ENCODE measurements around the gene PGRMC2.
A peak's percentile ranks its signal among the peaks of the same experiment; 100 is the strongest.
"Not testable (repeated sequence)": the region's sequence is repeated elsewhere in the genome, so short reads cannot be mapped to it uniquely, and the experiment has no call there.

PGRMC2 gene

DNA sequence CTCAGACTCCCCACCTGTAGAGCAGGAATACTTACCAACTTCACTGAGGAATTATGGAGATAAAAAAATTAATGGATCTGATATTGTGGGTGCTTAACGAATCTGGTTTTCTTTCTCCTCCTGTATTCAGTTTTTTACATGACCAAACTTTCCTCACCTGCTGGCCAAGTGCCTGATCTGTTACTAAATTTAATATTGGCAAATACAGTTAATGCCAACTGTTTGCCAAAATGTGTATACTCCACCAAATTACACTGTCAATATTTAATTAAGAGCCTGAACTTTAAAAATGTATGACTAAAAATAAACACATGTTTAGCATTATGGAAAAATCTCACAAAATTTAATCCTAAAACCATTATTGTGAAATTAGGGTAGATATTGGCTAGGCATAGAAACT, 3.3 kb downstream of the PGRMC2 start:
- no peaks in the 10 kb centered on the region for H3K27me3 ChIP-seq (ENCODE audit: control insufficient read depth, insufficient read depth, low read length)
- no peaks in the 10 kb centered on the region for H3K36me3 ChIP-seq (ENCODE audit: control insufficient read depth, insufficient read depth, low read length)
- no peak overlapping the region for H3K9ac ChIP-seq (ENCODE audit: low read depth, low read length)
- peak overlapping the region; percentile 3 for H3K4me3 ChIP-seq (ENCODE audit: low read depth, low read length)
- no peaks in the 10 kb centered on the region for H3K4me1 ChIP-seq (ENCODE audit: control insufficient read depth, insufficient read depth, low read length)
- no peaks in the 10 kb centered on the region for H3K9me3 ChIP-seq (ENCODE audit: control insufficient read depth, insufficient read depth, low read length)

GRCh38 chr4:128283071-128283470, 4.5 kb downstream of the PGRMC2 start:
- Histone ChIP-seq H3K4me1 (ENCODE audit: control insufficient read depth, insufficient read depth, low read length) (no peaks in the 10 kb centered on the region), H3K9me3 (ENCODE audit: control insufficient read depth, insufficient read depth, low read length) (no peaks in the 10 kb centered on the region), H3K4me3 (ENCODE audit: low read depth, low read length) (no peak overlapping the region), H3K27me3 (ENCODE audit: control insufficient read depth, insufficient read depth, low read length) (no peaks in the 10 kb centered on the region), H3K9ac (ENCODE audit: low read depth, low read length) (no peak overlapping the region), H3K36me3 (ENCODE audit: control insufficient read depth, insufficient read depth, low read length) (no peaks in the 10 kb centered on the region)

- Histone ChIP-seq H3K9me3 (ENCODE audit: control insufficient read depth, insufficient read depth, low read length) (no peaks in the 10 kb centered on the region), H3K4me3 (ENCODE audit: low read depth, low read length) (no peak overlapping the region), H3K36me3 (ENCODE audit: control insufficient read depth, insufficient read depth, low read length) (no peaks in the 10 kb centered on the region), H3K9ac (ENCODE audit: low read depth, low read length) (no peak overlapping the region), H3K4me1 (ENCODE audit: control insufficient read depth, insufficient read depth, low read length) (no peaks in the 10 kb centered on the region), H3K27me3 (ENCODE audit: control insufficient read depth, insufficient read depth, low read length) (no peaks in the 10 kb centered on the region)
These were observed 5.1 kb downstream of the PGRMC2 start for GRCh38 chr4:128282516-128282915.

DNA sequence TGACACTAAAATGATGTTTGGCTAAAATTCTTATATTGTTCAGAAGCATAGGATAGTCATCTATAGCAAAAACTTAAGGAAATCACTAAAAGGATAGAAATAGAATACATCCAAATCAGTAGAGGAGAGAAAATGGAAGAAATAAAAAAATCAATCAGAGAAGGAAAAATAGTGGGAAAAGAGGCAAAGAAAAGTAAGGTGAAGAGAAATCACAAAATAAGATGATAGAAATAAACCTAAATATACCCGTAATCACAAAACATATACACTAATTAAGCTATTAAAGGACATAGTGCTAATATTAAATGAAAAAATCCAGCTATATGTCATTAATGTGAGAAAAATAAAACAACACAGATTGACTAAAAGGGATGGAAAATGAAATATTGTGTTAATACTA, 6.3 kb downstream of the PGRMC2 start:
- Histone ChIP-seq H3K4me3 (ENCODE audit: low read depth, low read length) (no peak overlapping the region), H3K4me1 (ENCODE audit: control insufficient read depth, insufficient read depth, low read length) (no peaks in the 10 kb centered on the region), H3K9me3 (ENCODE audit: control insufficient read depth, insufficient read depth, low read length) (no peaks in the 10 kb centered on the region), H3K27me3 (ENCODE audit: control insufficient read depth, insufficient read depth, low read length) (no peaks in the 10 kb centered on the region), H3K36me3 (ENCODE audit: control insufficient read depth, insufficient read depth, low read length) (no peaks in the 10 kb centered on the region), H3K9ac (ENCODE audit: low read depth, low read length) (no peak overlapping the region)

DNA sequence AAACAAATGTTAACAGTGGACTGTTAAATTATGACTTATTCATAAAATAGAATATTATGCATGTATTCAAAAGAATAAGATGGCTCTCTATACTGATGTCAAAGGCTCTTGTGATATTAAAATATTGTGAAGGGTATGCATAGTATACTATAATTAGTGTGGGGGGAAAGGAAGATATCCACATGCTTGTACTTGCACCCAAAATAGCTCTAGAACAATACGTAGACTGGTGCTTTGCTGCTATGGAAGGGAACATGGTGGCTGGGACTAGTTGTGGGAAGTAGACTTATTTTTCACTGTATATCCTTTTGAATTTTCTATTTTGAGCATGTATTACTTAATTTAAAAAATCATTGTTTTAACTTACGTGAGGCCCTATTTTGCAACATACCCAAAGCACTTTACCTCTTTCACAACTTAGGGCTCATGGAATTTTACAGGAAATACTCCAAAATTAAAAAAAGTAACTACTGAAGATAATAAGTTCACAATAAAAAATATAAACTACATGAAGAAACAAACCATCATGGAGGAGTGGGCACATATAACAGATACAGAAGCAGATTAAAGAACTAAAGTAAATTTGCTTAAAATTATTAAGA, 7.9 kb downstream of the PGRMC2 start:
- no peaks in the 10 kb centered on the region for H3K36me3 ChIP-seq (ENCODE audit: control insufficient read depth, insufficient read depth, low read length)
- no peak overlapping the region for H3K9ac ChIP-seq (ENCODE audit: low read depth, low read length)
- no peaks in the 10 kb centered on the region for H3K4me1 ChIP-seq (ENCODE audit: control insufficient read depth, insufficient read depth, low read length)
- no peaks in the 10 kb centered on the region for H3K27me3 ChIP-seq (ENCODE audit: control insufficient read depth, insufficient read depth, low read length)
- H3K4me3 ChIP-seq (ENCODE audit: low read depth, low read length): no peak overlapping the region
- no peaks in the 10 kb centered on the region for H3K9me3 ChIP-seq (ENCODE audit: control insufficient read depth, insufficient read depth, low read length)

GRCh38 chr4:128277856-128278255, 9.8 kb downstream of the PGRMC2 start:
- Histone ChIP-seq H3K27me3 (ENCODE audit: control insufficient read depth, insufficient read depth, low read length) (no peaks in the 10 kb centered on the region), H3K4me3 (ENCODE audit: low read depth, low read length) (no peak overlapping the region), H3K36me3 (ENCODE audit: control insufficient read depth, insufficient read depth, low read length) (no peaks in the 10 kb centered on the region), H3K9me3 (ENCODE audit: control insufficient read depth, insufficient read depth, low read length) (no peaks in the 10 kb centered on the region), H3K4me1 (ENCODE audit: control insufficient read depth, insufficient read depth, low read length) (no peaks in the 10 kb centered on the region), H3K9ac (ENCODE audit: low read depth, low read length) (no peak overlapping the region)

- Histone ChIP-seq H3K27me3 (ENCODE audit: control insufficient read depth, insufficient read depth, low read length) (no peaks in the 10 kb centered on the region), H3K4me1 (ENCODE audit: control insufficient read depth, insufficient read depth, low read length) (no peaks in the 10 kb centered on the region), H3K4me3 (ENCODE audit: low read depth, low read length) (no peak overlapping the region), H3K9me3 (ENCODE audit: control insufficient read depth, insufficient read depth, low read length) (no peaks in the 10 kb centered on the region), H3K9ac (ENCODE audit: low read depth, low read length) (no peak overlapping the region), H3K36me3 (ENCODE audit: control insufficient read depth, insufficient read depth, low read length) (no peaks in the 10 kb centered on the region)
These were observed 12.3 kb downstream of the PGRMC2 start for GRCh38 chr4:128275346-128275745.

- Histone ChIP-seq H3K4me1 (ENCODE audit: control insufficient read depth, insufficient read depth, low read length) (no peaks in the 10 kb centered on the region), H3K9me3 (ENCODE audit: control insufficient read depth, insufficient read depth, low read length) (no peaks in the 10 kb centered on the region), H3K36me3 (ENCODE audit: control insufficient read depth, insufficient read depth, low read length) (no peaks in the 10 kb centered on the region), H3K9ac (ENCODE audit: low read depth, low read length) (no peak overlapping the region), H3K4me3 (ENCODE audit: low read depth, low read length) (no peak overlapping the region), H3K27me3 (ENCODE audit: control insufficient read depth, insufficient read depth, low read length) (no peaks in the 10 kb centered on the region)
These were observed 16.1 kb downstream of the PGRMC2 start for GRCh38 chr4:128271551-128271950.

DNA sequence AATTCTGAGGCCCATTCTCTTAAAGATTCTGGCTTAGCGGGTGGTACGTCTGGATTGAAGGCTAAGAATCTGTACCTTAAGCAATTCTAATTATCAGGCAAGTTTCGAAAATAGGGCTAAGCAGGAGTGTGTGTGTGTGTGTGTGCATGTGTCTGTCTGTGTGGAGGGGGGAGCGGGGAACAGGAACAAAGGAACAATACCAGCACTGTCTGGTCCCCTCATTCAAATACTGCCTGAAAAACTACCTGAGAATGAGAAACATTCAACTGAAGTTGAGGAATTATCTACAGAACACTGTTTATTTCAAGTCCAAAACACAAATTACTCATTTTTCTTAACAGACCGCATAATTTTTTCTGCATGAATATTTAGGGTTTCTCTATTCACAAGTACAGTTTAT, 18.6 kb downstream of the PGRMC2 start:
- Histone ChIP-seq H3K4me1 (ENCODE audit: control insufficient read depth, insufficient read depth, low read length) (no peaks in the 10 kb centered on the region), H3K4me3 (ENCODE audit: low read depth, low read length) (no peak overlapping the region), H3K36me3 (ENCODE audit: control insufficient read depth, insufficient read depth, low read length) (no peaks in the 10 kb centered on the region), H3K9ac (ENCODE audit: low read depth, low read length) (no peak overlapping the region), H3K9me3 (ENCODE audit: control insufficient read depth, insufficient read depth, low read length) (no peaks in the 10 kb centered on the region), H3K27me3 (ENCODE audit: control insufficient read depth, insufficient read depth, low read length) (no peaks in the 10 kb centered on the region)

DNA sequence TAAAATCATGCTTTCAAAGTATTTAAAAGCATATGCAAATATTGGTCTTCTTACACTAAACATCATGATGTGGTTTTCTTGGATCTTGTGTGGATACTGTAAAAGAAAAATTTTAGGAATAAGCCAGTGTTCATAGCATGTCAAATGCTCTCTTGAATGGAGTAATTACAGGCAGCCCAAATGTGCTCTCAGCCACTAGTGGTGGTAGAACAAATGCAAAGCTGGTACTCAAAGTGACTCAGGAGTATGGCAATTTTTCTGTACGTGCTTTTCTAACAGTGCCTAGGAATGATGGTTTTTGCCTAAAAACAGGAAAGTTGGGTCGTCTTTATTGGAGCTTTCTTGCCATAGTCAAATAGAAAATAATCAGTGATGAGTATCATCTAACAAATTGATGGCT, 19.9 kb downstream of the PGRMC2 start:
- Histone ChIP-seq H3K9me3 (ENCODE audit: control insufficient read depth, insufficient read depth, low read length) (no peaks in the 10 kb centered on the region), H3K4me3 (ENCODE audit: low read depth, low read length) (no peak overlapping the region), H3K36me3 (ENCODE audit: control insufficient read depth, insufficient read depth, low read length) (no peaks in the 10 kb centered on the region), H3K9ac (ENCODE audit: low read depth, low read length) (no peak overlapping the region), H3K4me1 (ENCODE audit: control insufficient read depth, insufficient read depth, low read length) (no peaks in the 10 kb centered on the region), H3K27me3 (ENCODE audit: control insufficient read depth, insufficient read depth, low read length) (no peaks in the 10 kb centered on the region)

DNA sequence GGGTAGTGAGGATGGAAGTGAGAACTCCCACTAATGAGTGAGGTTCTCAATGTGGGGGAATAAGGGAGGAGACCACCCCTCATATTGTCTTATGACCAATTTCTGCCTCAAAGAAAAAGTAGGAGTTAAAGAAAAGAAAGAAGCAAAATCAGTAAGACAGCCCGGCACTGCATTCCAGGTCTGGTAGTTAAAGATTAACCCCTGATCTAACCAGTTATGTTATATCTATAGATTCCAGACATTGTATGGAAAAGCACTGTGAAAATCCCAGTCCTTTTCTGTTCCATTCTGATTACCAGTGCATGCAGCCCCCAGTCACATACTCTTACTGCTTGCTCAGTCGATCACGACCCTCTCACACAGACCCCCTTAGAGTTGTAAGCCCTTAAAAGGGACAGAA, 20.4 kb downstream of the PGRMC2 start:
- H3K4me1 ChIP-seq (ENCODE audit: control insufficient read depth, insufficient read depth, low read length); H3K9me3 ChIP-seq (ENCODE audit: control insufficient read depth, insufficient read depth, low read length); H3K36me3 ChIP-seq (ENCODE audit: control insufficient read depth, insufficient read depth, low read length); H3K4me3 ChIP-seq (ENCODE audit: low read depth, low read length); H3K27me3 ChIP-seq (ENCODE audit: control insufficient read depth, insufficient read depth, low read length); H3K9ac ChIP-seq (ENCODE audit: low read depth, low read length): not testable (repeated sequence)

DNA sequence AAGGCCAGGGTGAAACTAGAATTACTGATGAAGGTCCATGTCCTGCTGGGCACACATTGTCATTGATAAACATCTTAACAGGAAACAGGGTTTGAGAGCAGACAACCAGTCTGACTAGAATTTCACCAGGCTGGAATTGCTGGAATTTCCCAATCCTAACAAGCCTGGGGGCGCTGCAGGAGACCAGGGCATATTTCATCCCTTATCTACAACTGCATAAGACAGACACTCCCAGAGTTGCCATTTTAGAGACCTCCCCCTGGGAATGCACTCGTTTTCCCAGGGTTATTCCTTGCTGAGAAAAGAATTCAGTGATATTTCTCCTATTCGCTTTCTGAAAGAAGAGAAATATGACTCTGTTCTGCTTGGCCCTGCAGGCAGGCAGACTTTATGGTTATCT, 22.1 kb downstream of the PGRMC2 start:
- H3K9me3 ChIP-seq (ENCODE audit: control insufficient read depth, insufficient read depth, low read length); H3K4me1 ChIP-seq (ENCODE audit: control insufficient read depth, insufficient read depth, low read length); H3K4me3 ChIP-seq (ENCODE audit: low read depth, low read length); H3K9ac ChIP-seq (ENCODE audit: low read depth, low read length); H3K36me3 ChIP-seq (ENCODE audit: control insufficient read depth, insufficient read depth, low read length); H3K27me3 ChIP-seq (ENCODE audit: control insufficient read depth, insufficient read depth, low read length): not testable (repeated sequence)

- not testable (repeated sequence) for H3K4me1 ChIP-seq (ENCODE audit: control insufficient read depth, insufficient read depth, low read length)
These were observed 27.7 kb downstream of the PGRMC2 start for GRCh38 chr4:128259889-128260288.

More at GRCh38 chr4:128259889-128260288, 27.7 kb downstream of the PGRMC2 start:
- not testable (repeated sequence) for H3K27me3 ChIP-seq (ENCODE audit: control insufficient read depth, insufficient read depth, low read length); H3K9ac ChIP-seq (ENCODE audit: low read depth, low read length); H3K4me3 ChIP-seq (ENCODE audit: low read depth, low read length); H3K9me3 ChIP-seq (ENCODE audit: control insufficient read depth, insufficient read depth, low read length); H3K36me3 ChIP-seq (ENCODE audit: control insufficient read depth, insufficient read depth, low read length)
